NCI-H526 treated with DMSO at 0.1 percent for 48 hours (cell line): ENCODE results near the gene NDUFAF2.

ENCODE experiments used
- DNase-seq: peaks from one replicate; lab custom pipeline; 2025; lab: John Stamatoyannopoulos, UW

The NDUFAF2 gene

DNA sequence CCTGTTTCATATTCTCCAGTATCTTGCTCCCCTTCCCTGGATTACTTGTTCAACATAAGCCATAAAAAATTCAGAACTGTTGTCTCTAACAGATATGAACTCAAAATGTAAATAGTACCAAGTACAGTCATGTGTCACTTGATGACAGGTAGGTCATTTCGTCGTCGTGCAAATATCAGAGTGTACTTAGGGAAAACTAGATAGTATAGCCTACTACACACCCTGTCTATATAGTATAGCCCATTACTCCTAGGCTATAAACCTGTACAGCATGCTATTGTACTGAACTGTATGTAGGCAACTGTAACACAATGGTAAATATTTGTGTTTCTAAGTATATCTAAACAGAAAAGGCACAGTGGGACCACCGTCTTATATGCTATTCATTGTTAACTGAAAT, 178.1 kb downstream of the NDUFAF2 start:
- DNase-seq: peak; percentile 73

DNA sequence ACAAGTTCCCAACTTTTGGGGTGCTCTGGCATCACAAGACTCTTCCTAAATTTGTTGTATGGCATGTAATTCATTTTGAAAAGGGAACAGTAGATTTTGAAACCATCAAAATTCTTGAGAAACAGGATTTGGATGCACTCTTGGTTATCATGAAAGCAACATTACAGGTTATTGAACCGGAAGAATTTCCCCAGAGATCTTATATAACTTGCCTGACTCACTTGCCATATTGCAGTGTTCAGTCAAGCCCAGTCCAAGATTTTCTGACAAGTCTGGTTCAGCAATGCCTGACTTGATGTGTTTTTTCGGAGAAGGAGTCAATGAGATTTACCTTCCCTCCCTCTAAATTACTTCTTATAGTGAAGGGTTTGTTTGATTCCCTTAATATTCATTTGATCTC, 185.3 kb downstream of the NDUFAF2 start:
- DNase-seq: no peak

DNA sequence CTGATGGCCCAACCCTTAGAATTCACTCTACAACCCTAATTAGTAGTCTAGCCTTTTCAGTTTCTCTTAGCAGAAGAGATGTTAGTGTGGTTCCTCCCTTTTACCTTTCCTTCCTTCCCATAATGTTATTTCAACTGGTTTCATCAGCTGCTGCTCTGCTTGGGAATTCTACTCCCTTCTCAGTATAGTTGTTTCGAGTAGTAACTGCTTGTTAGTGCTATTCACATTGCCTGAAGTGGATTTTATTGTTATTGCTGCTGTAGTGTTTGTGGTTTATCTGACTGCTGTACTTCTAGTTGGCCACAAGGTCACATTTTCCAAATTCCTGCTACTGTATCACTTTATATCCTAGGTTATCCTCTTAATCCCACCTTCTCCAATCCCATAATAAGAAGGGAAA, 187.6 kb downstream of the NDUFAF2 start:
- no peak for DNase-seq

DNA sequence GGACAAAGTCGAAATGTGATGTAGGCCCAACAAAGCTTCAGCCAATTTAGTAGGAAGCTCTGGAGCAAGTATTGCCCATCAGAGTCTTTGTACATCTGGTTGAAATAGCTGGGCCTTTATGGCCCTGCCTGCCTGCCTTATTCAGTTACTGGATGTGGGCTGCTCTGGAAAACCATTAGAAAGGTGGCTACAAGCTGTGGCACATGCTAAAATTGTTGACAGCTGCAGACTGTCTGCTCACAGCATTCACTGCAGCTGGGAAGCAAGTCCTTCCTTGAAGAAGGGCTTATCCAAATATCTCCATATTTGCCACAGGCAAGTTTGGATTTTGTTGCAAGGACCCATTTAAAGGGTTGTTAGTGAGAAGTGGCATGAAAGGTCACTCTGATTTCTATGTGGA, 192.8 kb downstream of the NDUFAF2 start:
- no peak for DNase-seq

DNA sequence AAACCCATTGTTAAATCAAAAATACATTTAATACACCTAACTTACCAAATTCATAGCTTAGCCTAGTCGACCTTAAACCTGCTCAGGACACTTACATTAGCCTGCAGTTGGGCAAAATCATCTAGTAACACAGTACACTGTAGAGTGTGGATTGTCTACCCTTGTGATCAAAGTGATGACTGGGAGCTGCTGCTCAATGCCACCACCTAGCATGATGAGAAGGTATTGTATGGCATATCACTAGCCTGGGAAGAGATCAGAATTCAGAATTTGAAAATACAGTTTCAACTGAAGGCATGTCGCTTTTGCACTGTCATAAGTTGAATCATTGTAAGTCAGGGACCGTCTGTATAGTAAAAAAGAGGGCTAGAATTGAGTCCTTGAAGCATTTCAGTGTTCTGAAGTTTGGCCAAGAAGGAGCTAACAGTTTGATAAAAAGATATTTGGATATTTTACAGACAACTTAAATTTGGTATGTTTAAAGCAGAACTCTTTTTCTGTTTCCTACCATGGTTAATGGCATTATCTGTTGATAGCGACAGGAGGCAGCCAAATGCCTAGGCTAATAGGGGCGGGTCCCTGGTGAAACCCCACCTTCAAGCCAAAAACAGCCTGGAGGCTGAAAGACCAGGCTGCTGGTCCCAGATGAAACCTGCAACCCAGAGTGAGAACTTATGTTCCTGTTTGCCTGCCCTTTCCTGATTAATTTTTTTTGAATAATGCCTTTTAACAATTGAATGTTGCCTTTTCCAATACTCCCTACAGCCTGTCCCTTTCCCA, 194.3 kb downstream of the NDUFAF2 start:
- DNase-seq: no peak

DNA sequence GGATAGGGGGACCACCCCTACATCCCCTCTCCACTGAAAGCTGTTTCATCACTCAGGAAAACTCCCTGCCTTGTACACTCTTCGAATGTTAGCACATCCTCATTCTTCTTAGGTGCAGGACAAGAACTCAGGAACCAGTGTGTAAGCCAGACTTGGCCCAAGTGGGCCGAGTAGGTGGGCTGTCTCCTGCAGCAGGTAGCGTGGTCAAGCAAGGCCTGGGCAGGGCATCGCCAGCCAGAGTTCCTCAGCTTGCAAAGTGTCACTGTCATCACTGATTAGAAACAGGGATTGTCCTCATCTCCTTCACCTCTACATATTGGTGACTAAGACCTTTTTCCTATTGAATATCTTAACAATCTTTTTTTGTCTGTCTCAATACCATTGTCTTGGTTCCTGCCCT, 194.9 kb downstream of the NDUFAF2 start:
- no peak for DNase-seq

DNA sequence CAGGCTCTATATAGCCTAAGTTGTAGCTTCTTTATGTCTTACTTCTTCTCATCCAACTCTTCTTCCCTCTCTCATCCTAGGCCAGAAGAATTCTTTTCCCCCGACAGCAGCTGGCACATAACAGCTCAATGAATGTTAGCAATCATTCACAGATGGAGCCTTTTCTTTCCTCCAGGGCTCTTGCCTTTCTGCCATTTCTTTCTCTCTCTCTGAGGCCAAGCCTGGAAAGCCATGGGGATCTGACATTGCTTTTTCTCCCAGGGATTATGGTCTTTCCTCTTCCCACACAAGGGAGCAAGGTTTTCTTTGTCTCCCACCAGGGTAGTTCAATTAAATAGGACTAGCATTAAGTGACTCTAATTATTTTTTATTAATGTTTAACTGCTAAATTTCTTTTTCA, 196.8 kb downstream of the NDUFAF2 start:
- DNase-seq: no peak

DNA sequence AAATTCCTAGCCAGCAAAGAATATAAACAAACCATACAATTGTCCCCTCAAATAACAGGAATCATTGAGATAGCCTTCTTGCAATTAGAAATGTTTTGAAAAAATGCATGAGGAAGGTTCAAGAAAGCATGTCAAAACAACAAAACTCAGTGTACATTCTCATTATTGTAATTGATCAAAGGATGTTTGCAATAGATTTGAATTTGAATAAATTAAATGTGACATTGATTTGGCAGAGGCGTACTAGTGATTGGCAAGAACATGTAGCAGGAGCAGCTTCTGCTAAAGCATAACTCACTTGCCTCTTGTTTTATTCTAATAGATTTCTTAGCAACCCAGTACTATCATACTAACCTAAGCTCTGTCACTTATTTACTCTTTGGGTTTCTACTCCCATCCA, 197.4 kb downstream of the NDUFAF2 start:
- no peak for DNase-seq

DNA sequence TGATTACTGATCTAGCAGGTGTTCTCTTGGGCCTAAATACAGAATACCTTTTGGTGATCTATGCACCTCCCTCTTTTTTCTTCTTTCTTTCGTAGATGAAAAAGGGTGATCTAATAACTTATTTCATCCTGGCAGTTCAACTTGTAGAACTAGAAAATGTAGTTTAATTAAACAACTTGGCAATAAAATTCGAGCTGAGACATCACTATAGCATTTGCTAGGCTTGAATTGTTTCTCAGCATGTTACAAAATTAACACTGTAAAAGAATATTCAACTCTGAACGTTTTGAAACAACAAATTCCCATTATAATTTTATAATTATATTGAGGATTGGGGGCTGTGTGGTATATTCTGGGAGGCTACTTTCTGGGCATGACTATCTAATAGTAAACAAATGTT, 197.8 kb downstream of the NDUFAF2 start:
- DNase-seq: no peak

DNA sequence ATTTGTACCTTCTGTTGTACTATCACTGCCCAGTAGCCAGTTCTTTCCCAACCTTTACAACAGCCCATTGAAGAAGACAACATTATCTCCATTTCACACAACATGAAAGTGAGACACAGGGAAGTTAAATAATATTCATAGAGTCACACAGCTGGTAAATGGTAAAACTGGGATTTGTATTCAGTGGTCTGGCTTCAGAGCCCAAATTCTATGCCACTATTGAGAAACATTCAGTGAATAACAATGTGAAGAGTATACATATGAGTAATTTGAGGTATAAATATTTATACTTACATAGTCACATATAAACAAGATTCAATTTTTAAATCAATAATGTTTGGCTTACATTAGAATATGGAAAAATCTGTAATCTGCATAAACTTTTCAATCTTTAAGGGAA, 203.5 kb downstream of the NDUFAF2 start:
- DNase-seq: no peak

DNA sequence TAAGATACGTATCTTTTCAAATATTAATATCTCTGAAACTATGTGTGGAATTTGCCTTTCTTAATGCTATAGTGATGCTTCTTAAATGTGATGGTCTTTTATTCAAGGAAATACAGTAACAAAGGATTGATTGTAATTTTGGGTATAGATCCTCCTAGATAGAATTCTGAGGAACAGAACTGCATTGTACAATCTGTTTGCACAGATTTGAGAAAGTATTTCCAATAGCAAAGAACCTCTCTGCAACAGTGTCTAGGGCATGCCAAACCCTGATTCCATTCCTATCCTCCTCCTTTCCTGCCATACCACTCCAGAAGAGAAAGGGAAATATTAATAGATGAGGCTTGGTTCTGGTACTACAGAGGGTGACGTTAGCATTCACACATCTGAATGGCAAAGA, 206.9 kb downstream of the NDUFAF2 start:
- no peak for DNase-seq

DNA sequence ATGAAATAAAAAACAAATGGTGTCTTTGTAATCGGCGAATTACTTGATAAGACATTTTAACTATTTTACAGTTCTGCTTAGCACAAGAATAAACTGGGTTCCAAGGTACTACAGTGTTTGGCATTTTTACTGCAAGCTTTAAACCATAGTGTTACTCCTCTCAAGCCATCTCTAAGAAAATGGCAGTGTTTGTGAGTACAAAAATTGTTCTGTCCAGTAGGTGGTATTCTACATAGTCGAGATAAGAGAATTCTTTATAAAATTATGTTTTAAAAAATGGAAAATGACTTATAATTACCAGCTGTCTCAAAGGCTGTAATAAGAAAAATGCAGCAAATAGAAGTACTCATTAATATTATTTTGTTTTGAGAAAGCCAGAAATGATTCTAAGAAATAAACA, 214.1 kb downstream of the NDUFAF2 start:
- no peak for DNase-seq

DNA sequence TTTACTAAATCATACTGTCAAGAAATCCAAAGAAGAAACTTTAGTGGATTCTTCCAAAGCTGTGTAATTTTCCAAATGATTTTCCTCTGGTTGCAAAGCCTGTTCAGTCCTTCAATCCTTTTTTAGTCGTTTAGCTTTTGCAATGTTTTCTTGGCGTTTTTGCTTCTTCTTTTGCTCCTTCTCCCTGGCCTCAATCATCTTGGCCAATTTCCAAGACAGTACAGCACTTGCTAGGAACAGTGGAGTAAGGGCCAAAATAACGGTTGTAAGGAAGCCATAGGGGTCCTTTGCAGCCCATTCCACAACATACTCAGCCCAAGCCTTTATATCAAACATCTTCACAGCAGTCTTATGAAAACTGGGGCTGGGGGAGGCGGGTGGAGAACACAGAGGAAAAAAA, 214.8 kb downstream of the NDUFAF2 start:
- no peak for DNase-seq

DNA sequence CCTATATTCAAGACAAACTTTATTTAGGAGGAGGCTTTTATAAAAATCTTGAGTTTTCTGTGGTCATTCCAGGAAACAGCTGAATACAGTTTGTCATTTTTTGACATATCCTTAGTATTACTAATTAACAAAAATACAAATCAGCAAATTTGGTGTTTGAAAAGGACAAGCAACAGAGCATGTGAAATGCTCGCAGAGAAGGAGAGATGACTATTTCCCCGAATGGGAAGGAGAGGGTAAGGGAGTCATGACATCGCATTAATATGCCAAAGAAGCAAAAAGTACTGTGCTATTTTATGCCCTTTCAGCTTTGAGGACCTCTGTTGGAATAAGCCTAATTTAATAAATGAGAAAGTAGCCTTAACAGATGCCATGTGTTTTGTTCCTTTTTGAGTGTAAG, 215.5 kb downstream of the NDUFAF2 start:
- no peak for DNase-seq

DNA sequence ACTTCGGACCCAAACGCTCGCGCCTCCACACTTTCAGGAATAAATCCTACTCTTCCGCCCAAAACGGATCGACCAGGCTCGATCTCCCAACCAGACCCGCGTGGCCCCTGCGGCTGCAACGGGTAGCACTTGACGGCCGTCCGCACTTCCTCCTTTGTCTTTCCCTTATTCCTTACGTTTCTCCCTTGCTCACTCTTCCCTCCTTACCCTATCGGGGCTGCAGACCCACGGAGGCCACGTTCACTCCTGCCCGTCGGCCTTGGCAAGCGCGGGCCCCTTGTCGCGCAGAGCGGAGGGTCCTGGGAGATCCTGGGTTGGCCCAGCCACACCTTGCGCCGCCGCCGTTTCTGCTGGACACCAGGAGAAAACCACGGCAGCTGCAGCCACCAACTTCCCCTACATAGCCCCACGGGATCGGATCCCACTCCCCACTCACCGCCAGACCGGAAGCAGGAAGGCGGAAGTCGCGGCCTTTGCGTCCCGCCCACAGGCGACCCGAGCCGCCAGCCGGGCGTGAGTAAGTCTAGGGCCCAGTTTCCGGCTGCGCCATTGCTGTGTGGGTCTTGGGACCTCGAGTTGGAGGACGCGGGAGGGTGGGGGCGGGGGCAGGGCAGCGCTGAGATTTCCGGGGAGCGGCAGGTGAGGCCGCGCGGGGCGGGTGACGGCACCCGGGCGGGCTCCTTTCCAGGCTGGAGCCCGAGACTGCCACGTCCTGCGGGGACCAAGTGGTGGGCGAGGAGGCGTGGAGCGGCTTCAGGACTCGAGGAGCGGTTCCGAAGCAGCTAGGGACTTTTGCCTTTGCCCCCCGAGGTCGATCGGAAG, 217.2 kb downstream of the NDUFAF2 start, which contains the start of gene SMIM15:
SMIM15 (minus strand) TSS at position 459 of the 822 bp plus-strand sequence. CDS start 2,297 bp downstream, outside the sequence.
- peak; percentile 67 for DNase-seq

DNA sequence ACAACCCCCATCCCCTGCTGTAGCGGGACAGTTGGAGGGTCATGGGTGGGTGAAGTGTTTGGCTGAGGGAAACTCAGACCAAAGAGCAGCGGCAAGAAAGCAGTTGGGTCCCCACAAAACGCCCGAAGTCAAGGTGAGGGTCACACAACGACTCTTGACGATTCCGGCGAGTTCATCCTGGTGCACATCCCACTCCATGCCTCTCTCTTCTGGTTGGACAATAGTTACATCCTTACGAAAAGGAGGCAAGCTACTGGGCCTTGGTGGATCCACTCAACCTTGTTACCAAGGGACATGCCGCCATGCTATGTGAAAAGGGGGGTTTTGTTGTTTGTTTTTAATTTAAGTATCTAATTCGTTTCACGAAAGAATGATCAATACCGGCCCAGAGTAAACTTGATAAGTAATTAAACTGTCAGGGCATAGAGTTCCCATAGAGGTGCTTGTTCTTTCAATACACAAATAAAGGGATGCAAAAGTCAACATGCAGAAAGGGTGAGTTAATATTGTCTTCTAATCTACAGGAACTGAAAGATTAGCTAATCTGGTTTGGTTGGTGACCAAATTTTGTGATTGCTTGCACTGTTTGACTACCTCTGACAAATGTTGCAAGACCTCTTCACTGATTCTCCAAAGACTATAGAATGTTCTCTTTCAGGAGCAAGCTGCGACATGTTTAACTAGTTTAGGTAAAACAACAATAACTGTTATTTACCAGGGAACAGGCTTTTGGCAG, 218.0 kb downstream of the NDUFAF2 start:
- no peak for DNase-seq

DNA sequence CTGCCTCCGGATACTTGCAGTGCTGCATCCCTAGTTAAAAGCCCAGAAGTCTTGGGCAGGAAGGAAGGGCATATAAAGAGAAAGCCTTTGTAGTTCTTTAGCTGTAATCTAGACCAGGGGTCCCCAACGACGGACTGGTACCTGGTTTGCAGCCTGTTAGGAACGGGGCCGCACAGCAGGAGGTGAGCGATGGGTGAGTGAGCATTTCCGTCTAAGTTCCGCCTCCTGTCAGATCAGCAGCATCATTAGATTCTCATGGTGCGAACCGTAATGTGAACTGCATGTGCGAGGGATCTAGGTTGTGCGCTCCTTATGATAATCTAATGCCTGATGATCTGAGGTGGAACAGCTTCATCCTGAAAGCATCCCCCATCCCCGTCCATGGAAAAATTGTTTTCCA, 218.9 kb downstream of the NDUFAF2 start:
- DNase-seq: no peak

DNA sequence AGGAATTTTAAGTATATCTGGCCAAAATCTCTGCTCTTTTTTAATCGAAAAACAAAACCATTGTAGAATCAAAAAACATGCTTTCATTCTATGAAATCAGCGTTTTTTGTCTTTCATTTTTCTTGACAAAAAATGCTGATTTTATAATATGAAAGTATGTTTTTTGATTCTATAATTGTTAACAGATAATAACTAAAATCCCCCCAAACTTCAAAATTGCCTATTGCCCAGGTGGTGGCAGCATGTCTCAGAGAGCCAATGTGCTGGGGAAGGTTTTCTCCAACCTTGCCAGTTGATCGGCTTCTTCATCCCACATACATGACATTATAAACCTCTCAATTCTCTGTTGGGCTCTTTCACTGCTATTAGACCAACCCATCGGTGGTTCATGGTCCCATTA, 222.4 kb downstream of the NDUFAF2 start:
- no peak for DNase-seq

DNA sequence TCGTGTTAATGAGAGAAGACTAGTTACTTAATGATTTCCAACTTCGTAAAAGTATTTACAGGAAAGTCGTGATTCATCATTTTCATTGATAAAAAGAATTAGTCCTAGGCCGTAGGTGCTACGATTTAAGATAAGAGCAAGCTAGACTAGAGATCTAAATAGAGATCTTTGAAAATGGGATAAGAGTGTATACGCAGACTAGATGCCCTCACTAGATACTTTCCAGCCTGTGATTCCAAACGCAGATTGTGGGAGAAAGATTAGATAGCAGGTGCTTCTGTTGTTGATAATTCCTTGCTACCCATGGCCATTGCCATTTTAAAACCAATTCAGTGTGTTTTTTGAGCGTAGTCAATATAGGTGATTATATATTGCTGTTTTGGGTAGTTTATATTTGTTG, 223.9 kb downstream of the NDUFAF2 start:
- DNase-seq: no peak

DNA sequence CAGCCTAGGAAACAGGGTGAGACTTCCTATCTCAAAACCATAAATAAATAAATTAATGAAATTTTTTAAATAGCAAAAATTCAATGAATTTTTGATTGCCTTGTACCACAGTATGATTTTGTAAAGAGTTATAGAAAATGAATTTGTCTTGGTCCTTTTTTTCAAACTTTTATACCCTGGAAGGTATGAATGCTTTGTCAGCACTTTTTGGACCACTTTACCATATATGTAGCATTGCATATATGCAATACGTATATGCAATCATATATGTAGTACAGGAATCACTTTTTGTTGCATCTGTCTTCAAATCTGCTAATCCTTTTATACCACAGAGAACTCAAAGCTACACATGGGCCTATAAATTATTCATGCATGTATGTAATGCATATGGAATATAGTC, 226.5 kb downstream of the NDUFAF2 start:
- no peak for DNase-seq

DNA sequence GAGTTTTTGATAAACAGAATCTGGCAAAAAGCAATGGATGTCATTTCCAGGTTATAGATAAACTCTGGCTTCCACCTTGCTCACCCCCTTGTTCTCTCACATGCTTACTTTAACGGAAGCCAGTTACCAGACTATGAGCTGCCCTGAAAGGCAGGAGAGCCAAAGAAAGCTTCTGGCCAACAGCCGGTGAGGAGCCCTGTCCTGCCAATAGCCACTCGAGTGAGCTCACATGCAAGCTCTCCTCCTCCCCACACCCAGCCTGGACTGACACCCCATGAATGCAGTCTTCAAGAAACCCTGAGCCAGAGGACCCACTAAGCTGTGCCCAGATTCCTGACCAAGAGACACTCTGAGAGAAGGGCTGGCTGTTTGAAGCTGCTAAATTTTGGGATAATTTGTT, 231.6 kb downstream of the NDUFAF2 start:
- no peak for DNase-seq

DNA sequence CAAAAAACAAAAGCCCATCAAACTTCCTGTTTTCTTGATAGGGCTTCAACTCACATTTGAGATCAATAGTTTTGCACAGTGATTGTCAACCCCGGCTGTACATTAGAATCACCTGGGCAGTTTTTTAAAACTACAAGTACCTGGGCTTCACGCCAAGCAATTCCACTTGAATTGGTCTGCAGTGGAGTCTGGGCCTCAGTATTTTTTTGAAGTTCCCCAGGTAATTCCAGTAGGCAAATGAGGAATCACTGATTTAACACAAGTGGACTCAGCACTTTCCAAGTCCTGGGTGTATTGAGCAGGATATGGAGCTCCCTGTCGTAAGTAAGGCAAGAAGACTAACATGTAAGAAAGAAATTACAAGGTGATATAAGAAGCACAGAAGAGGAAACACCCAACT, 232.1 kb downstream of the NDUFAF2 start:
- no peak for DNase-seq

DNA sequence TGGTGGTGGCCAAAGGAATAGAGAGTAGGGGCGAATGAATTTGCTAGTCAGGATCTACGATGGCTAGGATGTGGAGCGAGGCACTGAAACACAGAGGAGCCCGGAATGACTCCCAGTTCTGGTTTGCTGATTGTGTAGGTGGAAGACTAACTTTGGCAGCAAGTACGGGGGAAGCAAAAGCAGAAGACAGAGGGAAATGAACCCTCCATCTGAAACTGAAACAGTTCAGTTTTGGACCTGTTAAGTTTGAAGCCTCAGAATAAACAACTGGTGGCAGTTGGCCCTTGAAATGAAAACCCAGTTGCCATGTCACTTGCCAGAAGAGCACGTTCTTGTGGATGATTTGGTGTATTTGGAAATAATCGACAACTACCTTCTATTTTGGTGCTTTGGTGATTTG, 232.7 kb downstream of the NDUFAF2 start:
- DNase-seq: no peak
